ENCODE data around the gene AARS2.

GRCh38 chr6:44321210-44321609 is 8.1 kb upstream of the AARS2 start:
- TF ChIP-seq CTCF (IDR thresholded peaks at IDR 0.05) (no peak), POLR2A (IDR thresholded peaks at IDR 0.05) (no peak)
